ENCODE results near the gene IGFBP2. TPM values are rescaled to one million over a fixed set of nuclear protein-coding genes. Genes with fewer than 3 reads are reported as not detected.

IGFBP2 gene
- total and polyA plus RNA-seq, 2 of the 8 experiments (the other 6 are each of a cell fraction or from before 2014, with no cell fraction given) = 326 to 782 TPM

DNA sequence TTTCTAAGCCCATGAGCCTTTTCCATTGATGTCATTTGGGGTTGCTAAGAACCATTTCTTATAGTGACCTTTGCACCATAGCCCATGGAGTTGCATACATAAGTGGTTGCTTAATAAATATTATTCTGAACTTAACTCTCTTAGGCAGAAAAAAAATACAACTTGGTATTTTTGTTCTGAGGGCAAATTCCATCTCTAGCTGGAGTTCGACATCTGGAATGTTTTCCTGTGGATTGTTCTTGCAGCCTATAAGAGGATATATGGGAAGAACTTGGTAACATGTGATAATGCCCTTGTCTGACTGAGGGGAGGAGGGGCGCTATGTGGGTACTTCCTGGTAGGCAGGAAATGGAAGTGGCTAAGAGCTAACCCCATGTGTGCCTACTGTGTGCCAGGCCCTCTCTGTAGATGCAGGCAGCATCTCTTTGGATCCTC lies 20.7 kb downstream of the IGFBP2 start (continued):
- TF ChIP-seq, protein P1, sequence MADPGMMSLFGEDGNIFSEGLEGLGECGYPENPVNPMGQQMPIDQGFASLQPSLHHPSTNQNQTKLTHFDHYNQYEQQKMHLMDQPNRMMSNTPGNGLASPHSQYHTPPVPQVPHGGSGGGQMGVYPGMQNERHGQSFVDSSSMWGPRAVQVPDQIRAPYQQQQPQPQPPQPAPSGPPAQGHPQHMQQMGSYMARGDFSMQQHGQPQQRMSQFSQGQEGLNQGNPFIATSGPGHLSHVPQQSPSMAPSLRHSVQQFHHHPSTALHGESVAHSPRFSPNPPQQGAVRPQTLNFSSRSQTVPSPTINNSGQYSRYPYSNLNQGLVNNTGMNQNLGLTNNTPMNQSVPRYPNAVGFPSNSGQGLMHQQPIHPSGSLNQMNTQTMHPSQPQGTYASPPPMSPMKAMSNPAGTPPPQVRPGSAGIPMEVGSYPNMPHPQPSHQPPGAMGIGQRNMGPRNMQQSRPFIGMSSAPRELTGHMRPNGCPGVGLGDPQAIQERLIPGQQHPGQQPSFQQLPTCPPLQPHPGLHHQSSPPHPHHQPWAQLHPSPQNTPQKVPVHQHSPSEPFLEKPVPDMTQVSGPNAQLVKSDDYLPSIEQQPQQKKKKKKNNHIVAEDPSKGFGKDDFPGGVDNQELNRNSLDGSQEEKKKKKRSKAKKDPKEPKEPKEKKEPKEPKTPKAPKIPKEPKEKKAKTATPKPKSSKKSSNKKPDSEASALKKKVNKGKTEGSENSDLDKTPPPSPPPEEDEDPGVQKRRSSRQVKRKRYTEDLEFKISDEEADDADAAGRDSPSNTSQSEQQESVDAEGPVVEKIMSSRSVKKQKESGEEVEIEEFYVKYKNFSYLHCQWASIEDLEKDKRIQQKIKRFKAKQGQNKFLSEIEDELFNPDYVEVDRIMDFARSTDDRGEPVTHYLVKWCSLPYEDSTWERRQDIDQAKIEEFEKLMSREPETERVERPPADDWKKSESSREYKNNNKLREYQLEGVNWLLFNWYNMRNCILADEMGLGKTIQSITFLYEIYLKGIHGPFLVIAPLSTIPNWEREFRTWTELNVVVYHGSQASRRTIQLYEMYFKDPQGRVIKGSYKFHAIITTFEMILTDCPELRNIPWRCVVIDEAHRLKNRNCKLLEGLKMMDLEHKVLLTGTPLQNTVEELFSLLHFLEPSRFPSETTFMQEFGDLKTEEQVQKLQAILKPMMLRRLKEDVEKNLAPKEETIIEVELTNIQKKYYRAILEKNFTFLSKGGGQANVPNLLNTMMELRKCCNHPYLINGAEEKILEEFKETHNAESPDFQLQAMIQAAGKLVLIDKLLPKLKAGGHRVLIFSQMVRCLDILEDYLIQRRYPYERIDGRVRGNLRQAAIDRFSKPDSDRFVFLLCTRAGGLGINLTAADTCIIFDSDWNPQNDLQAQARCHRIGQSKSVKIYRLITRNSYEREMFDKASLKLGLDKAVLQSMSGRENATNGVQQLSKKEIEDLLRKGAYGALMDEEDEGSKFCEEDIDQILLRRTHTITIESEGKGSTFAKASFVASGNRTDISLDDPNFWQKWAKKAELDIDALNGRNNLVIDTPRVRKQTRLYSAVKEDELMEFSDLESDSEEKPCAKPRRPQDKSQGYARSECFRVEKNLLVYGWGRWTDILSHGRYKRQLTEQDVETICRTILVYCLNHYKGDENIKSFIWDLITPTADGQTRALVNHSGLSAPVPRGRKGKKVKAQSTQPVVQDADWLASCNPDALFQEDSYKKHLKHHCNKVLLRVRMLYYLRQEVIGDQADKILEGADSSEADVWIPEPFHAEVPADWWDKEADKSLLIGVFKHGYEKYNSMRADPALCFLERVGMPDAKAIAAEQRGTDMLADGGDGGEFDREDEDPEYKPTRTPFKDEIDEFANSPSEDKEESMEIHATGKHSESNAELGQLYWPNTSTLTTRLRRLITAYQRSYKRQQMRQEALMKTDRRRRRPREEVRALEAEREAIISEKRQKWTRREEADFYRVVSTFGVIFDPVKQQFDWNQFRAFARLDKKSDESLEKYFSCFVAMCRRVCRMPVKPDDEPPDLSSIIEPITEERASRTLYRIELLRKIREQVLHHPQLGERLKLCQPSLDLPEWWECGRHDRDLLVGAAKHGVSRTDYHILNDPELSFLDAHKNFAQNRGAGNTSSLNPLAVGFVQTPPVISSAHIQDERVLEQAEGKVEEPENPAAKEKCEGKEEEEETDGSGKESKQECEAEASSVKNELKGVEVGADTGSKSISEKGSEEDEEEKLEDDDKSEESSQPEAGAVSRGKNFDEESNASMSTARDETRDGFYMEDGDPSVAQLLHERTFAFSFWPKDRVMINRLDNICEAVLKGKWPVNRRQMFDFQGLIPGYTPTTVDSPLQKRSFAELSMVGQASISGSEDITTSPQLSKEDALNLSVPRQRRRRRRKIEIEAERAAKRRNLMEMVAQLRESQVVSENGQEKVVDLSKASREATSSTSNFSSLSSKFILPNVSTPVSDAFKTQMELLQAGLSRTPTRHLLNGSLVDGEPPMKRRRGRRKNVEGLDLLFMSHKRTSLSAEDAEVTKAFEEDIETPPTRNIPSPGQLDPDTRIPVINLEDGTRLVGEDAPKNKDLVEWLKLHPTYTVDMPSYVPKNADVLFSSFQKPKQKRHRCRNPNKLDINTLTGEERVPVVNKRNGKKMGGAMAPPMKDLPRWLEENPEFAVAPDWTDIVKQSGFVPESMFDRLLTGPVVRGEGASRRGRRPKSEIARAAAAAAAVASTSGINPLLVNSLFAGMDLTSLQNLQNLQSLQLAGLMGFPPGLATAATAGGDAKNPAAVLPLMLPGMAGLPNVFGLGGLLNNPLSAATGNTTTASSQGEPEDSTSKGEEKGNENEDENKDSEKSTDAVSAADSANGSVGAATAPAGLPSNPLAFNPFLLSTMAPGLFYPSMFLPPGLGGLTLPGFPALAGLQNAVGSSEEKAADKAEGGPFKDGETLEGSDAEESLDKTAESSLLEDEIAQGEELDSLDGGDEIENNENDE (IDR thresholded peaks at IDR 0.05; ENCODE audit: insufficient replicate concordance, low read length) = no peak
- TF ChIP-seq KDM4A (IDR thresholded peaks at IDR 0.05; ENCODE audit: low read depth, low read length, severe bottlenecking) (no peak), CTBP2 (IDR thresholded peaks at IDR 0.05; ENCODE audit: borderline replicate concordance, insufficient read depth, insufficient read length, low read length) (no peak), SAP30 (IDR thresholded peaks at IDR 0.05; ENCODE audit: insufficient read depth, insufficient replicate concordance, low read length) (no peak), CHD1 (IDR thresholded peaks at IDR 0.05; ENCODE audit: low read depth, low read length) (no peak), YY1 (IDR thresholded peaks at IDR 0.05; ENCODE audit: low read depth, low read length) (no peak), NRF1 (IDR thresholded peaks at IDR 0.05; ENCODE audit: low read depth, low read length) (no peak), TBP (IDR thresholded peaks at IDR 0.05; ENCODE audit: low read depth, low read length) (no peak), CEBPB (IDR thresholded peaks at IDR 0.05; ENCODE audit: low read depth, low read length) (no peak), JUND (IDR thresholded peaks at IDR 0.05; ENCODE audit: low read length) (no peak), SIN3A (conservative IDR thresholded peaks at IDR 0.05 in 1 of 2, IDR thresholded peaks at IDR 0.05 in 1 of 2; ENCODE audit: low read depth in 1 of 2, low read length in 2 of 2) (no peak)
- TF ChIP-seq, protein P2, sequence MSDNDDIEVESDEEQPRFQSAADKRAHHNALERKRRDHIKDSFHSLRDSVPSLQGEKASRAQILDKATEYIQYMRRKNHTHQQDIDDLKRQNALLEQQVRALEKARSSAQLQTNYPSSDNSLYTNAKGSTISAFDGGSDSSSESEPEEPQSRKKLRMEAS (IDR thresholded peaks at IDR 0.05) = no peak

All from H1 (cell line).